Mesenteric fat pad (tissue), 1 donor: ENCODE results near the gene NQO1. TPM values are rescaled to one million over a fixed set of nuclear protein-coding genes. Genes with fewer than 3 reads are reported as not detected.

Experiments used
- total RNA-seq: library from RNA; stranded (reverse); fragmentation: NEBNext Ultra II Directional; extraction: Animal tissue kit (Norgen Biotek cat#: 25700); gene quantifications from one replicate; pipeline ENCODE4 v1.2.1, GENCODE V29; 2021
- donor health status: DM: yes; HTN: yes; CAD: no.

The NQO1 gene
- total RNA-seq, 1 donor from 2014 or later, result 270 TPM

Other genes starting within 250 kb of the NQO1 start
- 48.3 TPM for gene NFAT5, start 160.6 kb downstream of the NQO1 start, total RNA-seq
- 41.8 TPM for gene NOB1, start 28.4 kb upstream of the NQO1 start, total RNA-seq
- 43.0 TPM for gene WWP2, start 35.8 kb upstream of the NQO1 start, total RNA-seq
- 0.61 TPM for gene CLEC18A, start 224.8 kb upstream of the NQO1 start, total RNA-seq